ENCODE measurements around the gene NSA2. TPM values are rescaled to one million over a fixed set of nuclear protein-coding genes. Genes with fewer than 3 reads are reported as not detected.
"Not testable (repeated sequence)": the region's sequence is repeated elsewhere in the genome, so short reads cannot be mapped to it uniquely, and the experiment has no call there.

The NSA2 gene
- total and polyA plus RNA-seq, 11 donors = 33.2 to 114 (median 43.8) TPM

DNA sequence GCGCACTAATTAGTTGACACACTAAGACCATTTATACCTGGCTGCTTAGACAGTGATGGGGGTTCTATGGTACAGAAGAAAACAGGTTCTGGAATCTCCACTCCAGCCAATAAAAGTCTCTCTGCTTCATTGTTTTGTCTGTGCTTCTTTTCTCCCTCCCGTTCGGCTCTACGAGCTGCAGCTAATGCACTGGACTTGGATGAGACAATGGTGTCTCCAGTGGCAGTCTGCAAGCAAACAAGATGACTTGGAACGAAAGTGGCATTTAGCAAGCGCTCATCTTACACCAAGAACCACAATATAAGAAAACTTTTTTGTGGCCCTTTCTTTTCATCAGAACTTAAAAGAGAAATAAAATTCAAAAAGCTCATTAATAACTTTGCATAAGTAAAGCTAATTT lies 30.3 kb upstream of the NSA2 start:
- TF ChIP-seq POLR2A (IDR thresholded peaks at IDR 0.05) (no peak), CTCF (IDR thresholded peaks at IDR 0.05) (no peak)
- Histone ChIP-seq H3K9me3 (no peaks in the 10 kb centered on the region), H3K4me1 (no peaks in the 10 kb centered on the region), H3K36me3 (peaks cover 0 to 100% (median 94%) of the 10 kb centered on the region in 9 donors), H3K27me3 (no peaks in the 10 kb centered on the region), H3K4me3 (no peak overlapping the region), H3K27ac (no peak overlapping the region)
- no peak for ATAC-seq
- DNase-seq = no peak
- intact Hi-C loops (cut with DNase I) = no loop called here
- 87 to 95% (median 93%) methylated on average over 6 of the region's 6 CpGs for WGBS, 4 donors

GRCh38 chr5:74738406-74738805 lies 28.6 kb upstream of the NSA2 start:
- Histone ChIP-seq H3K27me3 (no peaks in the 10 kb centered on the region), H3K36me3 (peaks cover 0 to 100% (median 95%) of the 10 kb centered on the region in 9 donors), H3K4me3 (no peak overlapping the region), H3K9me3 (no peaks in the 10 kb centered on the region), H3K4me1 (no peaks in the 10 kb centered on the region), H3K27ac (no peak overlapping the region)
- TF ChIP-seq POLR2A (IDR thresholded peaks at IDR 0.05) (no peak), CTCF (IDR thresholded peaks at IDR 0.05) (no peak)
- WGBS, 4 donors = 95 to 99% (median 96%) methylated on average over 4 of the region's 4 CpGs
- ATAC-seq (no peak), DNase-seq (no peak)
- intact Hi-C loops (cut with DNase I) = no loop called here

DNA sequence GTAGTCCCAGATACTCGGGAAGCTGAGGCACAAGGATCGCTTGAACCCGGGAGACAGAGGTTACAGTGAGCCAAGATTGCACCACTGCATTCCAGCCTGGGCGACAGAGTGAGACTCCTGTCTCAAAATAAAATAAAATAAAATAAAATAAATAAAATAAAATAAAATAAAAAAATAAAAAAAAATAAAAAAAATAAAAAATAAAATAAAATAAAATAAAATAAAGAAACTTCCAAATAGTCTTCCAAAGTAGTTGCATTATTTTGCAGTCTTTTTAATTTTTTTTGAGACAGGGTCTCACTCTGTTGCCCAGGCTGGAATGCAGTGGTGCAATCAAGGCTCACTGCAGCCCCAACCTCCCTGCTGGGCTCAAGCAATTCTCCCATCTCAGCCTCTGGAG lies 18.3 kb upstream of the NSA2 start:
- intact Hi-C loops (cut with DNase I); DNase-seq; H3K4me3 ChIP-seq; H3K4me1 ChIP-seq; ATAC-seq; H3K9me3 ChIP-seq; H3K27ac ChIP-seq; H3K27me3 ChIP-seq: not testable (repeated sequence)
- 96 to 98% (median 97%) methylated on average over 4 of the region's 4 CpGs for WGBS, 4 donors
- peaks cover 0 to 96% (median 87%) of the 10 kb centered on the region in 9 donors for H3K36me3 ChIP-seq

- 85 to 95% (median 88%) methylated on average over 1 of the region's 1 CpG for WGBS, 4 donors
- H3K9me3 ChIP-seq = peaks cover 0 to 4% (median 0%) of the 10 kb centered on the region in 12 donors
- no peak overlapping the region for H3K4me3 ChIP-seq
- H3K36me3 ChIP-seq = peaks cover 0 to 77% (median 68%) of the 10 kb centered on the region in 9 donors
- intact Hi-C loops (cut with DNase I) = loop anchor here in 3 of 10 donors (10.0 kb wide), 2 partner anchors 154 to 574 kb away; partner anchors contain the start of gene HMGCR (in 1 of the 3)
- H3K4me1 ChIP-seq = peaks cover 0 to 38% (median 19%) of the 10 kb centered on the region in 12 donors
- no peak for TF ChIP-seq POLR2A (IDR thresholded peaks at IDR 0.05)
- TF ChIP-seq CTCF (IDR thresholded peaks at IDR 0.05) = no peak
- H3K27ac ChIP-seq = no peak overlapping the region
- ATAC-seq (no peak), DNase-seq (no peak)
- H3K27me3 ChIP-seq = no peaks in the 10 kb centered on the region
Observed at GRCh38 chr5:74761241-74761640, 5.8 kb upstream of the NSA2 start.

DNA sequence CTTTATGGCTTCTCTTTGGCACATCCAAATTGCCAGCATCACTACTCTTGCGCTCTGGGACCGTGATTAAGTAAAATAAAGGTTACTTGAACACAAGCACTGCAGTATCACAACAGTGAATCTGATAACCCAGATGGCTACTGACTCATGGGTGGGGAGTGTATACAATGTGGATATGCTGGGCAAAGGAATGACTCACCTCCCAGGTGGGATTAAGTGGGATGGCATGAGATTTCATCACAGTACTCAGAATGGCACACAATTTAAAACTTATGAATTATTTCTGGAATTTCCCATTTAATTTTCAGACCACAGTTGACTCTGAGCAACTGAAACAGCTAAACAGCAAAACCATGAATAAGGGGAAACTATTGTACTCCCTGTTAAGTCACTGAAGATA lies 4.5 kb upstream of the NSA2 start:
- H3K27me3 ChIP-seq = no peaks in the 10 kb centered on the region
- ATAC-seq = no peak
- peaks cover 0 to 63% (median 54%) of the 10 kb centered on the region in 9 donors for H3K36me3 ChIP-seq
- no peaks in the 10 kb centered on the region for H3K9me3 ChIP-seq
- no peak for DNase-seq
- intact Hi-C loops (cut with DNase I) = loop anchor here in 3 of 10 donors (10.0 kb wide), 2 partner anchors 152 to 572 kb away; partner anchors contain the start of gene HMGCR (in 1 of the 3)
- TF ChIP-seq CTCF (IDR thresholded peaks at IDR 0.05) = no peak
- TF ChIP-seq POLR2A (IDR thresholded peaks at IDR 0.05) = no peak
- peaks cover 0 to 39% (median 19%) of the 10 kb centered on the region in 12 donors for H3K4me1 ChIP-seq
- WGBS, 4 donors = 94 to 98% (median 97%) methylated on average over 2 of the region's 2 CpGs
- no peak overlapping the region for H3K4me3 ChIP-seq
- no peak overlapping the region for H3K27ac ChIP-seq

Measured in heart left ventricle (tissue), 16 donors.